Activated T-cell treated with anti-CD3 and anti-CD28 coated beads, Interleukin-2, amount 50 U/mL, for 4 hours (primary cell): ENCODE data around the gene ZNF687. TPM values are rescaled to one million over a fixed set of nuclear protein-coding genes. Genes with fewer than 3 reads are reported as not detected.
"Not testable (repeated sequence)": the region's sequence is repeated elsewhere in the genome, so short reads cannot be mapped to it uniquely, and the experiment has no call there.

ENCODE experiments used
- ATAC-seq, 2 donors: fragments of 200-7000 bp; cut with Tn5 transposase; one replicate each; pipeline ENCODE4 v1.10.0; 2021
- DNase-seq: peaks from one replicate; pipeline ENCODE4 v3.0.0-alpha.2; 2020
- H3K27me3 Mint-ChIP-seq: one replicate; pipeline ENCODE4 v1.8.0; 2021; ENCODE audit warnings: low read depth, mixed read lengths
- H3K36me3 Mint-ChIP-seq: one replicate; pipeline ENCODE4 v1.8.0; 2022; ENCODE audit warnings: mixed read lengths; ENCODE audit not compliant: insufficient read depth
- H3K4me1 Mint-ChIP-seq: one replicate; pipeline ENCODE4 v1.8.0; 2021; ENCODE audit warnings: low read depth, mixed read lengths
- H3K4me3 Mint-ChIP-seq: one replicate; pipeline ENCODE4 v1.8.0; 2021; ENCODE audit warnings: mild to moderate bottlenecking, moderate library complexity, mixed read lengths
- H3K9me3 Mint-ChIP-seq: one replicate; pipeline ENCODE4 v1.8.0; 2021; ENCODE audit warnings: mixed read lengths
- total RNA-seq, 3 donors: library from RNA; stranded (reverse); gene quantifications; one replicate each; pipeline ENCODE4 v1.2.1, GENCODE V29; 2021

Gene ZNF687
- total RNA-seq, 3 donors from 2014 or later, result 25.3 to 27.5 (median 25.9) TPM

DNA sequence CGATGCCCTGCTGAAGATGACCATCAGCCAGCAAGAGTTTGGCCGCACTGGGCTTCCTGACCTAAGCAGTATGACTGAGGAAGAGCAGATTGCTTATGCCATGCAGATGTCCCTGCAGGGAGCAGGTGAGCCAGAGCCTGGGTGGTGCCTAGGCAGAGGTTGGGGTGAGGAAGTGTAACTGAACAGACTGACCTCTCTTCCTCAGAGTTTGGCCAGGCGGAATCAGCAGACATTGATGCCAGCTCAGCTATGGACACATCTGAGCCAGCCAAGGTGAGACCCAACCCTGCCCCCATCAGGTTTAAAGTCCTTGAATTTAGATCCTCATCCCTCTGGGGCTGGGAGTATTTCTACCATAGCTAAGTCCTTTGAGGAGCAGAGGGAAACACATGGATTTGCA lies 15.8 kb upstream of the ZNF687 start:
- H3K4me3 Mint-ChIP-seq, result no peak overlapping the region
- no peak for DNase-seq

DNA sequence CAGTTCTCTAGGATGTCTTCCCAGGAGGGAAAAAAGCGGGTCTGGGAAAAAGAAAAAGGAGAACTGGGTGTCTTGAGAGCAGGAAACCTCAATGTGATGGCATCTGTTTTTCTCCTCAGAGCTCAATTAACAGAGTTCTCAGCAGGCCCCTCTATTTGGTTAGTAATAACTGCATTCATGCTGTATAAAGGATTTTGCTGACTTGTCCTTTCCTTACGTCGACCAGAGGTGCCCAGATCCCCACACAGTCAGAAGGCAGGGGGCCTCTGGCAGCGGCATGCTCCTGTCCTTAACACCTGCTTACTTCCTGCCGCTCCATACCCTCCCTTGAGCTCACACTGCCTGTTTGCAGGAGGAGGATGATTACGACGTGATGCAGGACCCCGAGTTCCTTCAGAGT lies 15.3 kb upstream of the ZNF687 start:
- Mint-ChIP-seq H3K4me3 (no peak overlapping the region), H3K27me3 (no peaks in the 10 kb centered on the region), H3K9me3 (no peaks in the 10 kb centered on the region), H3K4me1 (no peaks in the 10 kb centered on the region), H3K36me3 (peaks cover 42% of the 10 kb centered on the region)
- ATAC-seq (no peak), DNase-seq (no peak)

More for the DNA sequence above, 15.8 kb upstream of the ZNF687 start:
- Mint-ChIP-seq H3K36me3 (peaks cover 38% of the 10 kb centered on the region), H3K4me1 (no peaks in the 10 kb centered on the region), H3K9me3 (no peaks in the 10 kb centered on the region), H3K27me3 (no peaks in the 10 kb centered on the region)
- no peak for ATAC-seq

DNA sequence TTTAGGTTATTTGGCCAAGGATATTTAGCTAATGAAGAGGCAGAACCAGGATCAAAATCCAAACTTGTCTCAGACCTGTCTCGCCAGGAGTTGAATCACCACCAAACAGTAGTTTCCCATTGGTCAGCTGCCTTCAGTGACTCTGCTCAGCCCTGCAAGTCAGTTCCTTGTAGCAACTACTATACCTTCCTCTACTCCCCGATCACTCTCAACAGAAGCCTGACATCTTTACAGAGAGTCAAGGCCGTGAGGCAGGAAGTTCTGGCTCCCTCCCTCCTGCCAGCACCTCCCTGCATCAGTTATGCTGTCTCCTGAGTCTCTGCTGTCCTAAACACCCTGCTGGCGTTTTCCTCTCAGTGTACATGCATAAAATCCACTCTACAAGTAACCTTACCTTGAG lies 14.3 kb upstream of the ZNF687 start:
- Mint-ChIP-seq H3K4me3 (no peak overlapping the region), H3K27me3 (no peaks in the 10 kb centered on the region), H3K4me1 (no peaks in the 10 kb centered on the region), H3K9me3 (no peaks in the 10 kb centered on the region), H3K36me3 (peaks cover 42% of the 10 kb centered on the region)
- ATAC-seq (no peak), DNase-seq (no peak)

DNA sequence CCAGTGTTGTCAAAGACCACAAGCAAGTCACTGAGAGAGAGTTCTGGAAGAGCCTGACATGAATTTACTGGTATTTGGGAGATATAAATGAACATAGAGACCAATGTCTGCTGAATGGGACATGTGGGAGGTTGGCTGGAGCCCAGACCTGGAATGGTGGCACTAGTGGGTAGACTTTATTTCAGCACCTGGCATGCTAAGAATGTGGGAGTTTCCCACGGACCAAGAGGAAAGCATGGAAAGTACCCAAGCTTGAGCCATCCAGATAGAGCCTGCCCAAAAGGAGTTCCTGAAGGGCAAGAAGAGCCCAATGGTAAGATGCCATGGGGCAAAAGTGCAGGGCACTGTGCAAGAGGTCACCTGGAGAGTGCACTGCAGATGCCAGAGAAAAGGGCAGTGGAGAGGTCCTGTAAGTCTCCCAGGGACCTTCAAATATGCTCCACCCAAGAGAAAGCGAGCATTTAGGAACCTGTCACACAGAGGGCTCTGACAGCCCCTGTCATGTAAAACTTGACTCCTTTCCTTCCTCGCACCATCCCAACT lies 8.1 kb upstream of the ZNF687 start:
- Mint-ChIP-seq H3K9me3 (no peaks in the 10 kb centered on the region), H3K4me3 (no peak overlapping the region), H3K4me1 (peaks cover 13% of the 10 kb centered on the region), H3K36me3 (peaks cover 19% of the 10 kb centered on the region), H3K27me3 (no peaks in the 10 kb centered on the region)
- no peak for DNase-seq
- ATAC-seq, result no peak

DNA sequence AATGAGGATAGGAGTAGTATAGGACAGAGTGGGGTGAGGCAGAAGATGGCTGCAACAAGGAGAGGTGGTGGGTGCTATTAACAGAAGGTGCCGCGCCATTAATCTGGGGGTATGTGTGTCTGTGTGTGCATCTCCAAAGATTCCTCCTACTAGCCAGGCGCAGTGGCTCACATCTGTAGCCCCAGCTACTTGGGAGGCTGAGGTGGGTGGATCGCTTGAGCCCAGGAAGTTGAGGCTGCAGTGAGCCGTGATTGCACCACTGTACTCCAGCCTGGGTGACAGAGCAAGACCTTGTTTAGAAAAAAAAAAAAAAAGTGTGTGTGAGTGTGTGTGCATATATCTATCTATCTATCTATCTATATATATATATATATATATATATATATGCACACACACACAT lies 6.8 kb upstream of the ZNF687 start:
- H3K9me3 Mint-ChIP-seq, DNase-seq, H3K4me3 Mint-ChIP-seq, H3K27me3 Mint-ChIP-seq, ATAC-seq: not testable (repeated sequence)
- H3K36me3 Mint-ChIP-seq, result peaks cover 17% of the 10 kb centered on the region
- H3K4me1 Mint-ChIP-seq, result peaks cover 14% of the 10 kb centered on the region

DNA sequence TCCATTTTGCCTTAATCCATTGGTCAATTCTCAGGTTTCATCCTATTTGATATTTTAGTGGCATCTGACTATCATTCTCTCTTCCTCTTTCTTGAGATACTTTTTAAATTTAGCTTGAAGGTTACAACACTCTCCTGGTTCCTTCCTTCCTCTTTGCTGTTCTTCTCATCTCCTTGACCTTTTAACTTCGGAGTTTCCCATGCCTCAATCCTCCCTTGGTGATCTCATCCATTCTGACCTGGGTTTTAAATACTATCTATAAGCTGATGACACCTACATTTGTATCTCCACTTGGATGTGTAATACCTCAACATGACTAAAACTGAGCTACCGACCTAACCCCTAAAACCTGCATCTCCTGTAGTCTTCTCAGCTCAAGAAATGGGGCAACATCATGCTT lies 4.8 kb upstream of the ZNF687 start:
- ATAC-seq (no peak), DNase-seq (no peak)
- peaks cover 19% of the 10 kb centered on the region for H3K4me1 Mint-ChIP-seq
- peaks cover 10% of the 10 kb centered on the region for H3K36me3 Mint-ChIP-seq
- H3K9me3 Mint-ChIP-seq, result no peaks in the 10 kb centered on the region
- peak overlapping the region; percentile 16 for H3K4me3 Mint-ChIP-seq
- H3K27me3 Mint-ChIP-seq, result no peaks in the 10 kb centered on the region

DNA sequence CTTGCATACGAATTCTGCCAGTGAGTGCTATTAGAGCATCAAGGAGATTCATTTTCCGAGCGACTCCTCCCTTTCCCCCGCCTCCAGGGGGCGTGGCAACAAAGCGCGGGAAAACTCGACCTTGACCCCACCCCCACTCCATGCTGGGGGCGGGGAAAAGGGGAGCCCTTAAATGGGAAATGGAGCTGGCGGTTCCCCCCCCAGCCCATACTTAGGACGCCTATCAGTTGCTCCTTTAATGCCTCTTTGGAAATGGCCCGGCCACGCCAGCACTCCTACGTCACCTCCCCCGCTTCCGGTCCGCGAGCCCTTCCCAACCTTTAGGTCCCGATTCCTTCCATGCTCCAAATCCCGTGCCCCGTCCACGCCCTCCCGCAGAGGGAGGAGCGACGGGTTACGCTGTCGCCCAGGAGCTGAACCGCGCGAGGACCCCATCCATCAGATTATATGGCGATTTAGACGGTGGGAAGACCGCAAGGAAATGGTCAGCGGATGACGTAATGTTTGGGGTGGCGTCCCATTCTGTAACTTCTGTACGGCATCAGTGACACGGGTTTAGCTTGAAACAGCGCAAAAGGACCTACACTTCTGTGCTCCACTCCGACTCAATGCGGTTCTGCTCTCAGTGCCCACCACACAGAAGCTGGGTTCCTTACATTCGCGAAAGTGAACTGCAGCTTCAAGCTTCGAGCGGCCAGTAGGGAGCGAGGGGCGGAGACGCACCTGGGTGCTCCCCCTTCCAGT lies 702 bp upstream of the ZNF687 start:
- Mint-ChIP-seq H3K27me3 (no peaks in the 10 kb centered on the region), H3K4me3 (peak overlapping the region; percentile 92), H3K4me1 (peaks cover 38% of the 10 kb centered on the region), H3K36me3 (peaks cover 2% of the 10 kb centered on the region), H3K9me3 (no peaks in the 10 kb centered on the region)
- ATAC-seq (peak; percentile 51 to 54), DNase-seq (peak; percentile 96)

DNA sequence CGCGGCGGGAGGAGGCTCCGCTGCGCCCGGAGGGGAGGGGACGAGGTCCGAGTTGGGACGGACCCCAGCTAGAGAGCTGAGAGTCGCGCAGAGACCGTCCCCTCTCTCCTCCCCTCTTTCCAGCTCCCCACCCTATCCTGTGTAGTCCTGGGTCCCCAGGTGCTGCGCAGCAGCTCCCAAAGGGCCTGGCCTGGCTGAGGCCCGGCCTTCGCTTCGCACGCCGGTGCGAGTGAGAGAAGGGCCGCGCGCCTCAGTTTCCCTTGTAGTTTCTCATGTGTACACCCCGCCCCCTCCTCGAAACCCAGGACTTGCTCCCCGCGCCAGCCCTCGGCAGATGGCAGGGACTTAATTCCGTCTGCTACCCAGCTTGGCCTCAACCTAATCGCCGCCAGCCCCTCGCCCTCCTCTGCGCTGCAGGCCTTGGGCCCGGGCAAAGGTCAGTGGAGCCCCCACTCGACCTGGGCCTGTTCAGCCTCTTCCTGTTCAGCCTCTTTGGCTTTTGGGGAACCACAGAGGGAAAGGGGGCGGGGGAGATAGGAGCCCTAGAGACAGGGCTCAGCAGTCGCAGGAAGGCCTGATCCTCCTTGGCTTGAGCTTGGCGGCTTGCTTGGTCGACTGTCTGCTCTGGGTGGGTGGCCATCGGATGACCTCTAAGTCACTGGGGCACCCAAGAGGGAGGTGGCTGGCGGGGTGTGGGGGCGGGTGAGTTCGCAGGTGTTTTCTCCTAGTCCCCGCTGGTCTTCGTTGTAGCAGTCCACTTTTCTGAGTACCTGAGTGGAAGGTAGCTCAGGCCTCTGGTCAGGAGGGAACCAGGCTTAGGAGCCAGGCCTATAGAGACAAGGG lies 1.0 kb downstream of the ZNF687 start:
- DNase-seq (no peak), ATAC-seq (no peak)
- H3K4me3 Mint-ChIP-seq, result peak overlapping the region; percentile 92
- peaks cover 25% of the 10 kb centered on the region for H3K4me1 Mint-ChIP-seq
- no peaks in the 10 kb centered on the region for H3K27me3 Mint-ChIP-seq
- H3K36me3 Mint-ChIP-seq, result peaks cover 6% of the 10 kb centered on the region
- no peaks in the 10 kb centered on the region for H3K9me3 Mint-ChIP-seq

DNA sequence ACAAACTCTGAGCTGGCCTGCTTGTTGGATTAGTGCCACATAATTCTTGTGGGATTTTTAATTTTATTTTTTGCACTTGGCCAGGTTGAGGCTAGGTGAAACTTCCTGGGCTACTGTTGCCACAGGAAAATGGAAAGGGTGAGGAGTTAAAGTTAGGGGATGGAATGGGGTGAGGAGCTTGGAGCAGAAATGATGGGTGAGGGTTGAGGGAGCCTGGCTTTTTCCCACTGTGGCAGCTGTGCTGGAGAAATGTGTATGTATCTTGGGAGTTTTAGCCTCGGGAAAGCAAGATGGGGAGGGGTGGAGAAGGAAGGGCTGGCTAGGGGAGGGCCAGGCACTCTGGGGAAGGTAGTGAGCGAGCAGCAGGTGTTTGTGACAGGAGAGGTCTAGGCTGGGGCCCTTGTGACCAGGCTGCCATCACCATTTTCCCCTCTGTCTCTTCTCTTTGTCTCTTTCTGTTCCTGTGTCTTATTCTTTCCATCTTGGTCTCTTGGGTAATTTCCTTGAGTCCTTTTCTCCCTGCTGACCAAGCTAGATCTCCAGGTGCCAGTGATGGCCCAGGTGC lies 2.0 kb downstream of the ZNF687 start:
- H3K4me3 Mint-ChIP-seq, result peak overlapping the region; percentile 92
- ATAC-seq (no peak), DNase-seq (no peak)
- H3K4me1 Mint-ChIP-seq, result peaks cover 32% of the 10 kb centered on the region
- no peaks in the 10 kb centered on the region for H3K27me3 Mint-ChIP-seq
- H3K36me3 Mint-ChIP-seq, result peaks cover 16% of the 10 kb centered on the region
- no peaks in the 10 kb centered on the region for H3K9me3 Mint-ChIP-seq

DNA sequence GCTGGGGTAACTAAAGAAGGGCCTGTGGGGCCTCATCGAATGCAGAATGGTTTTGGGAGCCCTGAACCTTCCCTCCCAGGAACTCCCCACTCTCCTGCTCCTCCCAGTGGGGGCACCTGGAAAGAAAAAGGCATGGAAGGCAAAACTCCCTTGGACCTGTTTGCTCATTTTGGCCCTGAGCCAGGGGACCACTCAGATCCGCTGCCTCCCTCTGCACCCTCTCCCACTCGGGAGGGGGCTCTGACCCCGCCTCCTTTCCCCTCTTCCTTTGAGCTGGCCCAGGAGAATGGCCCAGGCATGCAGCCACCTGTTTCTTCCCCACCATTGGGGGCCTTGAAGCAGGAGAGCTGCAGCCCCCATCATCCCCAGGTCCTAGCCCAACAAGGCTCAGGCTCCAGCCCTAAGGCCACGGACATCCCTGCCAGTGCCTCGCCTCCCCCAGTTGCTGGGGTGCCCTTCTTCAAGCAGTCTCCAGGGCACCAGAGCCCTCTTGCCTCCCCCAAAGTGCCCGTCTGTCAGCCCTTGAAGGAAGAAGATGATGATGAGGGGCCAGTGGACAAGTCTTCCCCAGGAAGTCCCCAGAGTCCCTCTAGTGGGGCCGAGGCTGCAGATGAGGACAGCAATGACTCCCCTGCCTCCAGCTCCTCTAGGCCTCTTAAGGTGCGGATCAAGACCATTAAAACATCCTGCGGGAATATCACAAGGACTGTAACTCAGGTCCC lies 4.7 kb downstream of the ZNF687 start:
- no peak for ATAC-seq

DNA sequence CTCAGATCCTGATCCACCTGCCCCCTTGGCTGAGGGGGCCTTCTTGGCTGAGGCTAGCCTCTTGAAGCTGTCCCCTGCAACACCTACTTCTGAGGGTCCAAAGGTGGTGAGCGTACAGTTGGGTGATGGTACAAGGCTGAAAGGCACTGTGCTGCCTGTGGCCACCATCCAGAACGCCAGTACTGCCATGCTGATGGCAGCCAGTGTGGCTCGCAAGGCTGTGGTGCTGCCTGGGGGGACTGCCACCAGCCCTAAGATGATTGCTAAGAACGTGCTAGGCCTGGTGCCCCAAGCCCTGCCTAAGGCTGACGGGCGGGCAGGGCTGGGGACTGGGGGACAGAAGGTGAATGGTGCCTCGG lies 5.2 kb downstream of the ZNF687 start:
- no peaks in the 10 kb centered on the region for H3K27me3 Mint-ChIP-seq
- peaks cover 20% of the 10 kb centered on the region for H3K36me3 Mint-ChIP-seq
- no peak overlapping the region for H3K4me3 Mint-ChIP-seq
- DNase-seq (no peak), ATAC-seq (no peak)
- H3K9me3 Mint-ChIP-seq, result no peaks in the 10 kb centered on the region
- H3K4me1 Mint-ChIP-seq, result peaks cover 29% of the 10 kb centered on the region

More for the DNA sequence above, 4.7 kb downstream of the ZNF687 start:
- peaks cover 29% of the 10 kb centered on the region for H3K4me1 Mint-ChIP-seq
- H3K27me3 Mint-ChIP-seq, result no peaks in the 10 kb centered on the region
- no peaks in the 10 kb centered on the region for H3K9me3 Mint-ChIP-seq
- no peak for DNase-seq
- peaks cover 20% of the 10 kb centered on the region for H3K36me3 Mint-ChIP-seq
- no peak overlapping the region for H3K4me3 Mint-ChIP-seq

DNA sequence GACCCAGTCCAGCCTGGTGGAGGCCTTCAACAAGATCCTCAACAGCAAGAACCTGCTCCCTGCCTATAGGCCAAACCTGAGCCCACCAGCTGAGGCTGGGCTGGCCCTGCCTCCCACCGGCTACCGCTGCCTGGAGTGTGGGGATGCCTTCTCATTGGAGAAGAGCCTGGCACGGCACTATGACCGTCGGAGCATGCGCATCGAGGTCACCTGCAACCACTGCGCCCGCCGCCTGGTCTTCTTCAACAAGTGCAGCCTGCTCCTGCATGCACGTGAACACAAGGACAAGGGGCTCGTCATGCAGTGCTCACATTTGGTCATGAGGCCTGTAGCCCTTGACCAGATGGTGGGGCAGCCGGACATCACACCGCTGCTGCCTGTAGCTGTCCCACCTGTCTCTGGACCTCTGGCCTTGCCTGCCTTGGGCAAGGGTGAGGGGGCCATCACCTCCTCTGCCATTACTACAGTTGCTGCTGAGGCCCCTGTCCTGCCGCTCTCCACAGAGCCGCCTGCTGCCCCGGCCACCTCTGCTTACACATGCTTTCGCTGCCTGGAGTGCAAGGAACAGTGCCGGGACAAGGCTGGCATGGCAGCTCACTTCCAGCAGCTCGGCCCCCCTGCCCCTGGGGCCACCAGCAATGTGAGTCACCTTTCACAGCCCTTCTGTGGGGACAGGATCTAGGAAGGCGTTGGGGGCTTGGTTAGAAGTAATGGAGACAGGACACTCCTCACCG lies 5.8 kb downstream of the ZNF687 start:
- Mint-ChIP-seq H3K36me3 (peaks cover 24% of the 10 kb centered on the region), H3K4me1 (peaks cover 29% of the 10 kb centered on the region), H3K27me3 (no peaks in the 10 kb centered on the region), H3K4me3 (no peak overlapping the region), H3K9me3 (no peaks in the 10 kb centered on the region)
- DNase-seq, result no peak
- no peak for ATAC-seq

DNA sequence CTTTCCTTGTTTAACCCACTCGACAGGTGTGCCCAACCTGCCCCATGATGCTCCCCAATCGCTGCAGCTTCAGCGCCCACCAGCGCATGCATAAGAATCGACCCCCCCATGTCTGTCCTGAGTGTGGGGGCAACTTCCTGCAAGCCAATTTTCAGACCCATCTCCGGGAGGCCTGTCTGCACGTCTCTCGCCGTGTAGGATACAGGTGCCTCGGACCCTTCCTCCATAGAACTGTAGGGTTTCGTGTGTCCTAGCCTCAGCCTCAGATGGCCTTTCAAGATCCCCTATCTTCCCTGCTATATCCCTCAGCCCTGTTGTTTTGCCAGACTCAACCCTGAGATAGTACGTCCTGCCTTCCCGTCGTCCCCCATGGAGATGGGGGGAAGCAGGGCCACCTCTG lies 6.4 kb downstream of the ZNF687 start:
- Mint-ChIP-seq H3K27me3 (no peaks in the 10 kb centered on the region), H3K9me3 (no peaks in the 10 kb centered on the region), H3K36me3 (peaks cover 27% of the 10 kb centered on the region), H3K4me3 (peak overlapping the region; percentile 11), H3K4me1 (peaks cover 24% of the 10 kb centered on the region)
- ATAC-seq, result no peak
- no peak for DNase-seq
